IMR-90 (cell line): ENCODE results near the gene MAEA. TPM values are rescaled to one million over a fixed set of nuclear protein-coding genes. Genes with fewer than 3 reads are reported as not detected.

ENCODE experiments used
- ATAC-seq: fragments of 200-7000 bp; cut with Tn5 transposase; 2 replicates; pipeline ENCODE4 v1.9.1; 2020; ENCODE audit warnings: low read depth, mild to moderate bottlenecking, moderate library complexity
- BruUV-seq: library from RNA; stranded (reverse); fragments of 400-500 nt; replicated peaks from 2 replicates; lab custom pipeline; 2021; lab: Mats Ljungman, UMichigan
- CTCF ChIA-PET: fragments of 300-600 bp; formaldehyde crosslinking; extraction: SDS; loops from one replicate; lab custom pipeline; 2021; ENCODE audit warnings: antibody characterized with exemption; lab: Yijun Ruan, JAX
- POLR2A ChIA-PET: fragments of 300-600 bp; sonication (Branson Sonifier 250); formaldehyde crosslinking; loops from one replicate; lab custom pipeline; 2022; ENCODE audit warnings: antibody characterized with exemption; ENCODE audit not compliant: unreplicated experiment; lab: Charles Lee
- DNase-seq: peaks from one replicate; pipeline ENCODE4 v3.0.0; 2013
- H2AFZ ChIP-seq: replicated peaks from 2 replicates; pipeline ENCODE3; 2013; ENCODE audit warnings: low read length, mild to moderate bottlenecking; ENCODE audit not compliant: poor library complexity
- H2AK5ac ChIP-seq: 2 replicates; pipeline ENCODE4 v1.6.1; 2013; ENCODE audit warnings: low read depth, low read length, inconsistent platforms
- H2AK9ac ChIP-seq: replicated peaks from 2 replicates; pipeline ENCODE3; 2013; ENCODE audit warnings: mild to moderate bottlenecking, low read depth, low read length, moderate library complexity; ENCODE audit not compliant: poor library complexity
- H2BK120ac ChIP-seq: 2 replicates; pipeline ENCODE4 v1.6.1; 2013; ENCODE audit warnings: low read depth, low read length, inconsistent platforms
- H2BK15ac ChIP-seq: 3 replicates; pipeline ENCODE4 v1.6.1; 2013; ENCODE audit warnings: low read depth, low read length, inconsistent platforms
- H2BK20ac ChIP-seq: 2 replicates; pipeline ENCODE4 v1.6.1; 2013; ENCODE audit warnings: low read depth, mild to moderate bottlenecking, inconsistent platforms, low read length, moderate library complexity
- H2BK5ac ChIP-seq: 2 replicates; pipeline ENCODE4 v1.6.1; 2013; ENCODE audit warnings: mild to moderate bottlenecking, low read depth, low read length, inconsistent platforms; ENCODE audit not compliant: poor library complexity, severe bottlenecking
- H3K14ac ChIP-seq: replicated peaks from 2 replicates; pipeline ENCODE4 v1.6.1; 2013; ENCODE audit warnings: low read depth, low read length, inconsistent platforms
- H3K18ac ChIP-seq: 2 replicates; pipeline ENCODE4 v1.6.1; 2013; ENCODE audit warnings: low read depth, low read length, control low read depth
- H3K23ac ChIP-seq: 2 replicates; pipeline ENCODE4 v1.6.1; 2013; ENCODE audit warnings: low read depth, low read length, inconsistent platforms
- H3K27ac ChIP-seq: 2 replicates; pipeline ENCODE4 v1.5.1; 2013; ENCODE audit warnings: mild to moderate bottlenecking, control low read depth, low read length; ENCODE audit not compliant: insufficient read depth
- H3K27me3 ChIP-seq: 2 replicates; pipeline ENCODE4 v1.6.1; 2013; ENCODE audit warnings: low read length; ENCODE audit not compliant: control insufficient read depth, insufficient read depth
- H3K36me3 ChIP-seq: 2 replicates; pipeline ENCODE4 v1.6.1; 2013; ENCODE audit warnings: low read length, mixed read lengths; ENCODE audit not compliant: control insufficient read depth, insufficient read depth
- H3K4ac ChIP-seq: 2 replicates; pipeline ENCODE4 v1.6.1; 2013; ENCODE audit warnings: low read depth, low read length, inconsistent platforms
- H3K4me1 ChIP-seq: 2 replicates; pipeline ENCODE4 v1.6.1; 2013; ENCODE audit warnings: low read length, mixed read lengths; ENCODE audit not compliant: control insufficient read depth, insufficient read depth
- H3K4me2 ChIP-seq: 2 replicates; pipeline ENCODE4 v1.6.1; 2013; ENCODE audit warnings: low read depth, mild to moderate bottlenecking, control low read depth, low read length, moderate library complexity
- H3K4me3 ChIP-seq: 2 replicates; pipeline ENCODE4 v1.5.1; 2013; ENCODE audit warnings: low read depth, mild to moderate bottlenecking, control low read depth, low read length, moderate library complexity; ENCODE audit not compliant: insufficient read depth
- H3K56ac ChIP-seq: 2 replicates; pipeline ENCODE4 v1.6.1; 2013; ENCODE audit warnings: low read length, inconsistent platforms; ENCODE audit not compliant: insufficient read depth; ENCODE audit errors: extremely low read depth
- H3K79me1 ChIP-seq, 2 experiments: 2 replicates each; pipeline ENCODE4 v1.6.1; 2013; ENCODE audit warnings: low read length in 2 of 2, inconsistent platforms in 1 of 2, low read depth in 1 of 2
- H3K9ac ChIP-seq: 2 replicates; pipeline ENCODE4 v1.6.1; 2013; ENCODE audit warnings: low read depth, low read length, control low read depth
- H3K9me1 ChIP-seq: 2 replicates; pipeline ENCODE4 v1.6.1; 2013; ENCODE audit warnings: low read length, inconsistent platforms; ENCODE audit not compliant: insufficient read depth
- H3K9me3 ChIP-seq: 2 replicates; pipeline ENCODE4 v1.6.1; 2013; ENCODE audit warnings: low read length; ENCODE audit not compliant: control insufficient read depth, insufficient read depth
- H4K20me1 ChIP-seq: 2 replicates; pipeline ENCODE4 v1.6.1; 2013; ENCODE audit warnings: low read length, inconsistent platforms; ENCODE audit not compliant: insufficient read depth
- H4K5ac ChIP-seq: 2 replicates; pipeline ENCODE4 v1.6.1; 2013; ENCODE audit warnings: mild to moderate bottlenecking, low read depth, low read length, control low read depth
- H4K8ac ChIP-seq, 2 experiments: 2 replicates each; pipeline ENCODE4 v1.6.1; 2013; ENCODE audit warnings: low read depth in 2 of 2, low read length in 2 of 2, control low read depth in 1 of 2, inconsistent platforms in 1 of 2
- H4K91ac ChIP-seq: 2 replicates; pipeline ENCODE4 v1.6.1; 2013; ENCODE audit warnings: low read depth, low read length, inconsistent platforms; ENCODE audit not compliant: insufficient read depth
- NFE2L2 ChIP-seq: fragments of 150-350 bp; IDR thresholded peaks from 2 replicates; pipeline ENCODE4 v1.6.1; 2016; ENCODE audit warnings: low read depth, mild to moderate bottlenecking, low read length
- RFX5 ChIP-seq: IDR thresholded peaks from 2 replicates; pipeline ENCODE4 v1.8.0; 2012; ENCODE audit warnings: low read depth, mild to moderate bottlenecking, low read length, moderate library complexity
- WGBS, 2 experiments: methylation state at CpG; one replicate each; pipeline versions ENCODE4 v1.1.5 to v1.1.7; 2013; ENCODE audit warnings: missing lambda C conversion rate in 2 of 2; ENCODE audit not compliant: insufficient read length in 1 of 2; ENCODE audit errors: extremely low coverage in 2 of 2; 5-methylcytosine and 5-hydroxymethylcytosine counted together
- dilution Hi-C: fragments of 300-500 bp; cut with HindIII; formaldehyde crosslinking; loops from one replicate; pipeline ENCODE4 v1.14.3; 2018; ENCODE audit warnings: low sequenced_read_pairs; ENCODE audit not compliant: unreplicated experiment
- in situ Hi-C: fragments of 300-500 bp; cut with MboI; formaldehyde crosslinking; loops from 3 replicates; pipeline ENCODE4 v1.14.3; 2019; ENCODE audit warnings: low sequenced_read_pairs, inconsistent platforms, mixed read lengths
- intact Hi-C: fragments of 100-400 bp; cut with micrococcal nuclease; formaldehyde crosslinking; loops from 2 replicates; pipeline ENCODE4 v1.10.0; 2022
- polyA plus RNA-seq, 3 experiments: library from polyadenylated mRNA; depleted of rRNA; stranded (reverse); fragments of >200 nt; gene quantifications; 2 replicates each; pipeline ENCODE4 v1.2.3, GENCODE V29; 2012; ENCODE audit warnings: low replicate concordance in 1 of 3
- total RNA-seq: library from RNA; depleted of rRNA; stranded (reverse); fragments of >200 nt; gene quantifications from 2 replicates; pipeline ENCODE4 v1.2.3, GENCODE V29; 2012

Gene MAEA
- total and polyA plus RNA-seq, 2 of the 4 experiments (the other 2 are of a cell fraction), result 61.5 to 108 TPM

GRCh38 chr4:1255151-1255550 lies 34.5 kb upstream of the MAEA start:
- H3K9me1 ChIP-seq, result no peaks in the 10 kb centered on the region
- in situ Hi-C loops (no loop called here), dilution Hi-C loops (no loop called here), intact Hi-C loops (no loop called here)
- no peak overlapping the region for H3K18ac ChIP-seq
- ATAC-seq, result no peak
- ChIA-PET POLR2A (no interaction called here), CTCF (no interaction called here)
- no peak overlapping the region for H3K9ac ChIP-seq
- no peak overlapping the region for H4K8ac ChIP-seq
- H3K4me2 ChIP-seq, result no peak overlapping the region
- 80% methylated on average over 1 of the region's 4 CpGs; no CpG with 5 or more reads in 1 of the 2 experiments for WGBS, 2 experiments
- no peak overlapping the region for H2BK20ac ChIP-seq
- H3K23ac ChIP-seq, result no peak overlapping the region
- H3K56ac ChIP-seq, result no peak overlapping the region
- H3K14ac ChIP-seq, result no peak overlapping the region
- H4K91ac ChIP-seq, result no peak overlapping the region
- H3K27me3 ChIP-seq, result no peaks in the 10 kb centered on the region
- H3K27ac ChIP-seq, result no peak overlapping the region
- no peak overlapping the region for H2AFZ ChIP-seq
- no TSS peak for BruUV-seq
- no peak overlapping the region for H3K4me3 ChIP-seq
- H4K5ac ChIP-seq, result no peak overlapping the region
- peaks cover 36% of the 10 kb centered on the region for H3K9me3 ChIP-seq
- H4K20me1 ChIP-seq, result no peaks in the 10 kb centered on the region
- no peaks in the 10 kb centered on the region for H3K4me1 ChIP-seq
- H2BK5ac ChIP-seq, result no peak overlapping the region
- TF ChIP-seq RFX5 (no peak), NFE2L2 (no peak)
- peaks cover 10% of the 10 kb centered on the region for H3K36me3 ChIP-seq
- no peak overlapping the region for H2AK9ac ChIP-seq
- no peak overlapping the region for H2AK5ac ChIP-seq
- H3K4ac ChIP-seq, result no peak overlapping the region
- no peak overlapping the region for H2BK15ac ChIP-seq
- no peak overlapping the region for H2BK120ac ChIP-seq
- DNase-seq, result no peak
- peaks cover 16 to 18% of the 10 kb centered on the region in 2 experiments for H3K79me1 ChIP-seq
